Islet of Langerhans (tissue), 1 donor: ENCODE data around the gene SORL1.
"Not testable (repeated sequence)": the region's sequence is repeated elsewhere in the genome, so short reads cannot be mapped to it uniquely, and the experiment has no call there.

Experiments
- FAIRE-seq: peaks from one replicate; lab custom pipeline; 2011; peaks lifted over from hg19 to GRCh38; lab: Jason Lieb, UNC

Gene SORL1

DNA sequence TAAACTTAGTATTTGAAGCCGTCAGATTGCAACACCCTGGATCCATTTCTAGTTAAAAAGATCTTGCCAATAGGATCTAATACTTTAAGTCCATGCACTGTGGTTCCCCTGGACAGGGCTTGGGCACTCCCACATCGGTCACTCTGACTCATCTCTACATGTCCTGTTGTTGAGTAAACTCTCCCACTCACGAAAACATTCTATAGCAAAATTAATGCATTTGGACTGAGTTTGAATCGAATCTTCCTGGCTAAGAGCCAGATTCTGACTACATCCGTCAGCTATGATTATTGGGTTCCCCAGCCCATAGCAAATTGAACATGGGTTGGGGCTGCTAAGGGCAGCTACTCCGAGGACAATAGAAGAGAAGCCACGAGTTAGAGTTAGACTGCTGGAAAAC is 182.8 kb downstream of the SORL1 start:
- FAIRE-seq, result no peak

DNA sequence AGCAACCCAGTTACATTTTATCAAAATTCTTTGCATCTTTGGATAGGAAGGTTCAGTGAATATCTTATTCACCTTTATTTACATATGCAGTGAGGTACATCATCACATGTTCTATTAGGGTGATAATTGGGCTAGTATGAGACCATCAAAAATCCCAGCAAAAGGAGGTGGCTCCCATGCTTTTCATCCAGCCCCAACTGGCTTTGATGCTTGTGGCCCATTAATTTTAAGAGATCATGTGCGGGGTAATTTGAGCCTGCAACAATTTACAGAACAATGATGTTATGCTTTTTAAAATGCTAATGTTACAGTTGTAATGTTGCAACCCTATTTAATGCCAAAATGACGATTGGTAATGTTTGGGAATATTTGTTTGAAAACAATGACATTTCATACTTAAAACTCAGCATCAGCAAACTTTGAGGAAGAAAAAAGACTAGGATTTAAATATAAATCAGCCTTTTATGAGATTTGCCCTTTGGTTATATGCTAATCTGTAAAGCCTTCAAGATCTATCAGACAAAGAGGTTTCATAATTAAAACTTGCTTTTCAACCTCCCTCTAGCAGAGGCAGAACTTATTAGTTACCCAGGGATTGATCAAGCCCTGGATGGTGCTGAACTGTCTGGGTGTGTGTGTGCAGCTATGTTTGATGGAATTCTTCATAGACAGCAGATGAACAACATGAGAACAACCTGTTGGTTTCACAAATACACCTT is 184.1 kb downstream of the SORL1 start:
- no peak for FAIRE-seq

DNA sequence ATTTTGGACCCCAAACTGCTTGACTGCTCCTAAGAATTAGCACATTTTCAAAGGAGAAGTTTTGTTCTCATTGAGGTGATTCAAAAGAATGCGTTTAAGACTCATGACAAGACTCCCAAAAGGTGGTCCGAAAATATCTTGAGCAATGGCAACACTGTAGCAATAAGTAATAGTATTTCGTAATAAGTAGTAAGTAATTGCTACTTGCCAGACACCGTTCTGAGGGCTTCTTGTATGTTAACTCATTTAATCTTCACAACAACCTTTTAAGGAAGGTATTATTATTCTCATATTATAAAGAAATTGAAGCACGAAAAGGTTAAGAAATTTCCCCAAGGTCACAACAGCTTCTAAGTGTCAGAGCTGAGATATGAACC is 184.7 kb downstream of the SORL1 start:
- no peak for FAIRE-seq

DNA sequence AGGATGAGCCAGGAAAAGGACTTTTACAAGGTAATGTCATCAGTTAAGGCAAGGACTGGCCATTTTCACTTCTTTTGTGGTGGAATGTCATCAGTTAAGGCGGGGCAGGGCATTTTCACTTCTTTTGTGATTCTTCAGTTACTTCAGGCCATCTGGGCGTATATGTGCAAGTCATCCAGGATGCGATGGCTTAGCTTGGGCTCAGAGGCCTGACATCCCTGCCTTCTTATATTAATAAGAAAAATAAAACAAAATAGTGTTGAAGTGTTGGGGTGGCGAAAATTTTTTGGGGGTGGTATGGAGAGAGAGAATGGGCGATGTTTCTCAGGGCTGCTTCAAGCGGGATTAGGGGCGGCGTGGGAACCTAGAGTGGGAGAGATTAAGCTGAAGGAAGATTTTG is 185.5 kb downstream of the SORL1 start:
- FAIRE-seq, result not testable (repeated sequence)

DNA sequence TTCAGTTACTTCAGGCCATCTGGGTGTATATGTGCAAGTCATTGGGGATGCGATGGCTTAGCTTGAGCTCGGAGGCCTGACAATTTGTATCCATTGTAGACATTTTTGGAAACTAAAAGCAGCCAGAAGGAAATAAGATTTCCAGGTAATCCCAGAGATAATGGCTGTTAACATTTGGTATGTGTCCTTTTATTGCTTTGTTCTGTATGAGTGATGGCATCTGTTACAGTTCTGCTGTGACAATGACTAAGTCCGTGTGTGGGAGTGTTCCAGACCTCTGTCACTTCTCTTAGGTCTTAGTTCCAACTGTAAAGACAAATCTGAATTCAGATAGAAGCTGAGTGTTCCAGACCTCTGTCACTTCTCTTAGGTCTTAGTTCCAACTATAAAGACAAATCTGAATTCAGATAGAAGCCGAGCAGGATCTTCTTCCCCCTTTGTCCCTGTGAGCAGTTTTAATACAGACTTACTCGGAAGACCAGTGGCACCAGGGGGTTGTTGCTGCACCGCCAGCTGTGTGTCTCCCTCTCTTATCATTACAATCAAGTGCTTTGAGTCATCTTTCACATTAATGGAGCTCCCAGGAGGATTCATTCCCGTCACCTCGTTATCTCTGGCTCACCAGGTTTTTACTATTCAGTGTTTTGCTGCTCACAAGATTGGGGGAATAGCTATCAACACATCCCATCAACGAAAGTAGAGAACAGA is 191.5 kb downstream of the SORL1 start:
- FAIRE-seq, result no peak

DNA sequence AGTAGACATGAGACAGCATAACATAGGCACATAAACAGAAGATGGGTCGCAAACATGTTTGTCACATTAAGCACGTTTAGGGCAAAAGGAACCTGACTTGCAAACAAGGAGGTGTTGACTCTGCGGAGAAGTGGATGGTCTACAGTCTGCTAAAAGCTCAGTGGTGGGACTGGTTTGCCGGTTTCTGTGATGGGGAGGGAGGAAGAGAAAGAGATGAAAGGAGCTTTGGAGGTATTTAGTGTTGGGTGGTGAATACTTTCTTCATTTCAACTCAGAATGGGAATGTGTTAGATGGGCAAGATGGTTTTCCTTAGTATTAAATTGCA is 192.0 kb downstream of the SORL1 start:
- no peak for FAIRE-seq

DNA sequence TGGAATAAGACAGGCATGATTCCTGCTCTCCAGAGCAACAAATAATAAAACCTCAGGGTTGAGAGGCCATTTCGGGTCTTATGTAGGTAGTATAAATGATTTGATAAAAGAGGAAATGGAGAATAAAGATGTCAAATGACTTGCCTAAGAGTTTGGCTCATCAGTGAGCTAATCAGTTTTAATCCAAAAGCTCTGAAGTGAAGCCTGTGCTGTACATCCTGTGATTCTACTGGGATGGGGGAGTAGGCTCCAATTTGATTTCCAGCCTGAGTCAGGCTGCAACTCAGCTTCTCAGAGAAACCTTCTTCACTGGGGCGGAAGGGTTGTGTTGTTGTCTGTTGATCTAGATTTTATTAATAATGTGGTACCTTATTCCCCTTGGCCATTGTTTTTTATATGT is 192.9 kb downstream of the SORL1 start:
- FAIRE-seq, result no peak

DNA sequence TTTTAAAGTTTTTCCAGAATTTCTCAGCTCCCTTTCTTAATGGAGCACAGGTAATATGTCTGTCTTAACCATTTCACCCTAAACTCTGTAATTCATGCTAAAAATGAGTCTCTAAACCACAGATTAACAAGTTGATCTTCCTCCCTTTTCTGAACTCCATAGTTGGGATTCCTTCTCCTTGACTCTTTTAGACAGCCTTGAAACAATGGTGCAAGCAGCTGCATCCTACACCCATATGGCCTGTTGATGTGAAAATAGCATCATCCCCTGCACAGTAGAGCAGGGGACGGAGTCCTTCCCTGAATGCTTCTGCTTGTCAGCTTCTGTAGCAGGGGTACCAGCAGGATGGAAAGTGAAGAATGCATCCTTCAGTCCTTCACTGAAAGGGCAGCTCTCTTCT is 193.5 kb downstream of the SORL1 start:
- FAIRE-seq, result no peak

DNA sequence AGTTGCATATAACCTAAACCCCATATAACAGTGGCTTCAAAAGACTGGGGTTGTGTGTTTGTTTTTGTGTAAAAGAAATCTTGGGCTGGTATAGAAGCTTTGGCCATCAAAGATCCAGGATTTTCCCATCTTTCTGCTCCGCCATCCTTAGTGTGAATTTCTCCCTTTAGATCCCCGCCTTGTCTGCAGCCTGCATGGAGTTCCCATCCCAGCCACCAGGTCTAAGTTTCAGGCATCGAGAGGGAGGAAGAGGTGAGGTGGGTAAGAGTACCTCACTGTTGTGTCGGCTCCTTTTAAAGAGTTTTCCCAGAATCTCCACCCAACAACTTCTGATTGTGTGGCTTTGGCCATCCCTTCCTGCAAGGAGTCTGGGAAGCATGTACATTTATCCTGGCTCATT is 196.2 kb downstream of the SORL1 start:
- no peak for FAIRE-seq

DNA sequence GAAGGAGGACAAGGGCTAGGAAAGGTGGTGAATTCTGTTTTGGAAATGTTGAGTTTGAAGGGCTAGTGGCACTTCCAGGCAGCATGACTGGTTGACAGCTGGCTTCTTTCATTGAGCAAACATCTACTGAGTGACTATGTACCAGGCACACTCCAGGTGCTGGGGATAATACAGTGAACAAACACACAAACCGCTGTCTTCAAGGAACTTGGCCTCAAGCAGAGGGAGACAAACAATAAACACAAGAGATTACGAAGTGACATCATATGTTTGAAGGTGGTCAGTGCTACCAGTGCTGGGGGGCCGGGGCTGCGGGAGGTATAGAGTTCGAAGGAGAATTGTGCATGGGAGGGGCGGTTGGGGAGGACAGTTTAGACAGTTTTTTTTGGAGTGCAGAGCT is 197.7 kb downstream of the SORL1 start:
- no peak for FAIRE-seq

DNA sequence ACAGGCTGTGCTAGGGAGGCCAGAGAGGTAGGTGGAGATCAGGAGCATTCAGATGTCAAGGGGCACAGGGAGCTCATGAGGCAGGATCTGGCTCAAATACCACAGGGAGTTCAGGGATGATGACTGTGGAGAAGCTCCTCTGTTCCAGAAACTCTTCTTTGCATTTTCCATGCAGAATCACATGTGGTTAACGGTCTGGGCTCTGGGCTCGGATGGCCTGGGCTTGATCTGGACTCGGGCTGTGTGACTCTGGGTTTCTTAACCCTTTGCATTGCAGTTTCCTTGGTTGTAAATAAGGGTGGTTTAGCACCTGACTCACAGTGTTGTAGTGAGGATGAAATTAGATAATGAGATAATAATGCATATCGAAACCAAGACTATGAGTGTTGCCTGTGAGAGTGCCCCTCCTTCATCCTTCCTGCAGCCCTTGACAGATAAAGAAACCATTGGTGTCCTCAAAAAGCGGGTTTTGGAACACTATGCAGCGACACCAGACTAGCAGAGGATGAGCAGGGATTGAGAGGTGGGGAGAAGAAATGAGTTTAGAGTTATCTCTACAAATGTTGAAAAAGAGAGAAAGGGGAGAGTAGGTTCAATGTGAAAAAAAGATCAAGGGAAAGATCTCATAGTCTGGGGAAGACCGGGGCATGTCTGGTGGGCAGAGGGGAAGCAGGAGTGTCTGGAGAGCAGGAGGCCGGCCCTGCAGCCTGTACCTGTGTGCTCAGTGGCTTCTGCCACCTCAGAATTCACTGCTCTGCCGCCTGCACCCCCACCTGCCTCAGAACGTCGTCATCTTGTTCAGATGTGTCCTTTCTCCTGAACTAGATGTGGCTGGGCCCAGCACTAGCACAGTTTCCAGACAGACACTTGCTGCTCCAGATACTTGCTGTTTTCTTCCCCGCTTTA is 198.5 kb downstream of the SORL1 start:
- no peak for FAIRE-seq

DNA sequence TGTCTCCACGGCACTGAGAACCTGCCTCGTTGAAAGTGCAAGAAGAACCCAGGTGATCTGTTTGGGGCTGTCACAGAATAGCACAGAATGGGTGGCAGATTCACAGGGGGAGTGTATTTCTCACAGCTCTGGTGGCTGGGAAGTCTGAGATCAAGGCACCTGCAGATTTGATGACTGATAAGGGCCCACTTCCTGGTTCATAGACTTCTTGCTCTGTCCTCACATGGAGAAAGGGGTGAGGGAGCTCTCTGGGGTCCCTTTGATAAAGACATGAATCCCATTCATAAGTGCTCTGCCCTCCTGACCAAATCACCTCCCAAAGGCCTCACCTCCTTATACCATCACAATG is 199.1 kb downstream of the SORL1 start:
- no peak for FAIRE-seq

DNA sequence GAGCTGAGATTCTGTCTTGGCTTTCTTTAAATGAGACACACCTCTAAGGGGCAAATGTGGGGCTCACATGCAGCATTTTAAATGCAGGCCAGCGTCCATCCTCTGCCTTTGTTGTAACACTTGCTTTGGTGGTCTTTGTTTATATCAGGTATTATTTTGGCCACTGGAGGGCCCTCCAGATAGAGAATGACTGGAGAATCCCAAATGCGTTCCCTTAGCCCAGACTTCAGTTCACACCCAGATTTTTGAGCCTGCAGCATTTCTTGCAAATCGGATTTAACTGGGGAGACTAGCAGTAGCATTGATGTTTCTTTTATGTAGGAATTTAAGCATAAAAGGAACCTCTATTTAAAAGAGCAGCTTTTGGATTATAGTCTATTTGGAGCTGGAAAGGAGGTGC is 200.9 kb downstream of the SORL1 start:
- no peak for FAIRE-seq

DNA sequence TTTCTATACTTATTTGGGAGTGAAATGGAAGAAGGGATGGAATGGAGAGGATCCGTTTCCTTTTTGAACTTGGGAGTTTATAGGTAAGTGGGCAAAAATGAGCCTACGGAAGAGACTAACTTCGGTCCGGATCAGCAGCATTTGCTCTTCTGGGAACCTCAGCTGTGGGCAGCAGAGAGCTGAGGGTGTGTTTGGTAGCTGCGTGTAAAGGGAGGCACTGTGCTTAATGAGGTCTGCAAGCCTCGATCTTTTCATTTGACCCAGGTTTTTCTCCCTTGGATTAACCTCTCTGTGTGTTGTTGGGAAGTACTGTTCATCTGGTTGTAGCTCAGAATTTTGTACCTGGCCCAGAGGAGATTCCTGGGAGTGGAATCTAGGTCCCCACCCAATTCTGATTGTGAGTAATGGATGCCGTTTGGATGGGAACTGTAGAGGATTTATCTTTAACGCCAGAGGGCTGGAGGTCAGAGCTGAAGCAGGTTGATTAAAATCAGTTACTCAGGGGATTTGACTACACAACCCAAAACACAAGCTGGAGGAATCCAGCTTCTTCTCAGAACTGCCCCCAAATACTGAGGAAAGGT is 202.2 kb downstream of the SORL1 start:
- FAIRE-seq, result no peak

DNA sequence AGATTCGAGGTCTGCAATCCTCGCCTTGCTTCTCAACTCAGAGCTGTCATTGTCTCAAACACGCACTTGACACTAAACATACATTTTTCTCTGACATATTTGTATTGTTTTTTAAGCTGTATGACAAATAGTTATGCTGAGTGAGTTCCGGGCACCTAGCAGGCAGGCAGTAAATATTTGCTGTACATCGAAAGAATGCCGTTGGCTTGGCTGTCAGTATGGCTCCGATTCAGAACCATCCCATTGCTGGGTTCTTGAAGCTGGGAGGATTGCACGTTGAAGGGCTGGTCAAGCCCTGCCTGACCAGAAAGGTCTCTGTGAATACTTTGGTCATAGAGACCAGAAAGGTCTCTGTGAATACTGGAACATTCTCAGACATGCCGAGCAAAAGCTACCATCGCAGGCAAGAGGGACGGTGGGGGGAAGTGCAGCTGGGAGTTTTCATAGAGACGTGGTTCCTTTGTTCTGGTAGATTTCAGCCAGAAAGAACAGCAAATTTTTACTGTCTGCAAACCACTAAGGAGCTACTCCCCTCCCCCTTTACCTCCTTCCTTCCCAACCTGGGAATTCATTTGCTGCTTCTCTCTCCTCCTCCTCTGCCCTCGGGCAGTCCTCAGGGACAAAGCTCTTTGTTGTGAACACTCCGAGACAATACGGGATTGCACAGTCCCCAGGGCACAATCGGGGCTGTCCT is 202.9 kb downstream of the SORL1 start:
- no peak for FAIRE-seq

DNA sequence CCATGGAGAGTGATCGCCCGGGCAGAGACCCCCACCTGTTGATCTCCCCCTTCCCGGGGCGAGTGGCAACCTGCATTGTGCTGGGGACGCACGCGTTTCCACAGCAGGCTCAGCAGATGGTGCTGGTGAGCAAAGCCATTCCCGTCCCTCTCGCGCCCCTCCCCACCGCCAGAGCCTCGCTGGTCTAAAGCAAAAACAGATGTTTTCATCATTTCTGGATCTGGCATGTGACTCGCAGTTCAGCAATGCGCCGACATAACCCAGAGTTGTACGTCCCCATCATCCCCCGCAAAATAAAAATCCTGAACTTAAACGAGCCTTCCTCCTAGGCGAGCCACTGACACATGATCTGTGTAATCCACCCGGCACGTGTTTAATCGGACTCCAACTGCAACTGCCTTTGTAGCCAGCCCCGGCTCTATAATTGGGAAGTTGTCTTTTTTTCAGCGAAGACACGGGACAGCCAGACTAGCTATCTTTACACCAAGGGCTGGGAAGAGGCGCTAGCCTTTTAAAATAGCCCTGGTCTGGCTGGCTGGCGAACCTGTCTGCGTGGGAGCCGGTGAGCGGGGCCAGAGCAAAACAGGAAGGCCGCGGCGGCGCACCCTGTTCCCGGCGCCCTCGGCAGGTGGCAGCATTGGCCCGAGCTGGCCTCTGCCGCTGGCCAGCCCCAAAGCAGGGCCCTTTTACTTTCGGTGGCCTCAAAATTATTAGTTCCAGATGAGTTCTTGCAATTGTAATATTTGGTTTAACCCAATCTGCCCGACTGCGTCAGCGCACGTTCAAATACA is 203.6 kb downstream of the SORL1 start:
- FAIRE-seq, result peak; percentile 13

DNA sequence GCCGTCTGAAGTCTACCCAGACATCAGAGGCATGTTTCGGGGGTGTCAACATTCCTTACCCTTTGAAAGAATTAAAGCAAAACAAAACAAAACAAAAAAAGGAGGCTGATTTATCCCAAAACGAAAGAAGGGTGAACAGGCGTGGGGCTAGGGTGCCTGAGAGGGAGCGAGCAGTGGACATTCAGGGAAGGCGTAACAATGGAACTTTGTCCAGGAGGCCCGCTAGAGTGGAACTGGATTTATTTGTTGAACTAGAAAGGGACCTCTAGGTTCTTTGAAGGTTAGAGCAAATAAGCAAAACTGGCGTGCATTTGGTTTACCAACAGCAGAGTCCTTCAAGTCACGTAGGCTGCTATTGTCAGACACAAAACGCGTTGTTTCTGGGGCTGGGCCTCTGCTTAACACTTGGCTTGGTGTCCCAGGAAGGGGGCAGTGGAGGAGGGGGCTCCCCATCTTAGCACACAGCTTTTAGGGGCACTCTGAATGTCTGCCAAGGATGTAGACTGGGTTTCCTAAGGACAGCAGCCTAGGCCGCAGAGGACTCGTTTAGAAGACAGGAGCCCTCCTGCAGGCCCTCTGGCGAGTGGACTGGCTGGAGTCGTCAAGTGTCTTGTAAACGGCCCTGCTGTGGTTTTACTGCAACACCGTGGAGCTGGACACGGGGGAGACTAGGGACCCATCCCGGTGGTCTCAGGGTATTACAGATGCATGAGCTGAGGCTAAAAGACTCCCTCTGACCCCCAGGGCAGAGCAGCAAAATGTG is 204.4 kb downstream of the SORL1 start:
- no peak for FAIRE-seq

DNA sequence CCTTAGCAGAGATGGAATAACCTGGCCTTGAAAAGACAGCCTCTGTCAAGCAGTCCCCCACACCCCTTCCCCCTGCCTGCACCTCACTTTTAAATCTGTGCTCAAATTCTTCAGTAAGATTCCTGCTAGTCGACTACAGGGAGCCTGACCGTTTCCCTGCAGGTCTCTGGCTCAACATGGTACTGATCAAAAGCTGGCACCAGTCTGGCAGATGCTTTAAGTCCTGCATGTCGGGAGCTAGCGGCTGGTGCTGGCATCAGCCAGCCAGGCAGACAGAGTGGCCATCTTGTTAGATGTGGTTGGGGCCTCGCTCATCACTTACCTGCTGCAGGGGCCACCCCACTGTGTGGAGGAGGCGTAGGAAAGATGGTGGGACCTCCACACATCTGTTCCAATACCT is 205.0 kb downstream of the SORL1 start:
- no peak for FAIRE-seq

DNA sequence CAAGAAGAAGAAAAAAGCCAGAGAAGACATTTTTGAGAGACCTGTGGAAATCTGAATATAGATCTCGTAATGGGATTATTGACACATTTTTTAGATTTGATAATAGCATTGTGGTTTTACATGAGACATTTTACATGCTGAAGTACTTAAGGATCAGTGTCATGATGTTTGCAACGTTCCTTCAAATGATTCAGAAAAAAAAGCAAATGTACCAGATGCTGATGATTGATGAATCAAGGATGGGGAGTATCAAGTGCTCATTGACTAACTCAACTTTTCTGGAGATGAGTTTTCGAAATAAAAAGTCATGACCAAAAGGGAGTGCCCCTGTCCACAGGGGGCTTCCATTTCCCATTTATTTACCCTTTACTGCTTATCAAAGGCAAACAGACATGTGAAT is 207.7 kb downstream of the SORL1 start:
- FAIRE-seq, result no peak

DNA sequence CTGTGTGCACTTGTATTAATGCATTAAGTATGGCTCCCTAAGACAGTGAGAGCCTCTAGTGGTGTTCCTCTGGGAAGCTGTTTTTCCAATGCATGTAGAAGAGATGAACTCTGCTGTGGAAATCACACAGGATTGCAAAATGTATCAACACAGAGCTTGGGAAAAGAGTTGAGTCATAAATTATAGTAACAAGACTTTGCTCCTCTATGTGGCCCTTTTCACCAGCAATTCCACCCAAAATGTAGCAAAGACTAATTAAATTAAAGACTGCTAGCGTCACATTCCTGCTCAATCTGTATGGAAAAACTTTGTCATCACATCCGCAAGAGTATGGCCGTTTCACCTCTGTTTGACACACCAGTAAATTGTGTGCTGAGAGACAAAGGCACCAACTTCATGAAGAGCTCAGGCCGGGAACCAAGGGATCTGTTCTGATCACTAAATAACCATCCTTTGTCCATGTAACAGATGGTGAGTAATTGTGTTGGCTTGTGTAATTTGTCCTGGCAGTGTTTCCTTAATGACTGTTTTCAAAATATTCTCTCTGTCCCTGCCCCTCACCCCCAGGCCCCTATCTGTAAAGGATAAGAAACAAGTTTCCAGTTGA is 209.9 kb downstream of the SORL1 start:
- FAIRE-seq, result no peak
